SU-DHL-6 (cell line): ENCODE results near the gene RGL4.

Source experiments
- EZH2phosphoT487 ChIP-seq: fragments of 200-600 bp; sonication (generic), shearing (Covaris generic); conservative IDR thresholded peaks from 2 replicates; pipeline ENCODE4 v1.6.1; 2018; ENCODE audit warnings: mild to moderate bottlenecking, antibody characterized with exemption, low read length, moderate library complexity, mixed read lengths
- TF ChIP-seq, protein P1 (sequence below): fragments of 200-600 bp; sonication (generic); IDR thresholded peaks from one replicate; pipeline ENCODE4 v1.5.1; 2017; ENCODE audit warnings: antibody characterized with exemption, mild to moderate bottlenecking, low read length, moderate library complexity; ENCODE audit not compliant: insufficient read depth, poor library complexity, severe bottlenecking

DNA sequence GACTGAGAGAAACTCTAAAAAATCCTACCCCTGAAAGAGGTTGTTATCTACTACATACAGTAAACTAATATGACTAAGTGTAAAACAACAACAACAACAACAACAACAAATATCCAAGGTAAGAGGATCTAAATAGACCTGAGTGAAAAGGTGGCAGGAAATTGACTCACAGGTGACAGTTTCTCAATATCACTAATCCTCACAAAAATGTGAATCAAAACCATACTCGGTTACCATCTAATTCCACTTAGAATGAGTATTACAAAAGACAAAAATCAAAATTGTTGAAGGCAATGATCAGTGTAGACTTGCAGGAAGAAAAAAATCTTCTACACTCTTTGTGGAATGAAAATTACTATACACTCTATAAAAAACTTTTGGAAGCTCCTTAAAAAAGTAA lies 17.5 kb downstream of the RGL4 start:
- TF ChIP-seq, protein P1, sequence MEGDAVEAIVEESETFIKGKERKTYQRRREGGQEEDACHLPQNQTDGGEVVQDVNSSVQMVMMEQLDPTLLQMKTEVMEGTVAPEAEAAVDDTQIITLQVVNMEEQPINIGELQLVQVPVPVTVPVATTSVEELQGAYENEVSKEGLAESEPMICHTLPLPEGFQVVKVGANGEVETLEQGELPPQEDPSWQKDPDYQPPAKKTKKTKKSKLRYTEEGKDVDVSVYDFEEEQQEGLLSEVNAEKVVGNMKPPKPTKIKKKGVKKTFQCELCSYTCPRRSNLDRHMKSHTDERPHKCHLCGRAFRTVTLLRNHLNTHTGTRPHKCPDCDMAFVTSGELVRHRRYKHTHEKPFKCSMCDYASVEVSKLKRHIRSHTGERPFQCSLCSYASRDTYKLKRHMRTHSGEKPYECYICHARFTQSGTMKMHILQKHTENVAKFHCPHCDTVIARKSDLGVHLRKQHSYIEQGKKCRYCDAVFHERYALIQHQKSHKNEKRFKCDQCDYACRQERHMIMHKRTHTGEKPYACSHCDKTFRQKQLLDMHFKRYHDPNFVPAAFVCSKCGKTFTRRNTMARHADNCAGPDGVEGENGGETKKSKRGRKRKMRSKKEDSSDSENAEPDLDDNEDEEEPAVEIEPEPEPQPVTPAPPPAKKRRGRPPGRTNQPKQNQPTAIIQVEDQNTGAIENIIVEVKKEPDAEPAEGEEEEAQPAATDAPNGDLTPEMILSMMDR, result no peak
- no peak for TF ChIP-seq EZH2phosphoT487
